Fibroblast of villous mesenchyme (primary cell): ENCODE results near the gene SIAH3. TPM values are rescaled to one million over a fixed set of nuclear protein-coding genes. Genes with fewer than 3 reads are reported as not detected.

Experiments used
- DNase-seq: peaks from one replicate; pipeline ENCODE4 v3.0.0-alpha.2; 2010; ENCODE audit warnings: low read depth
- H3K4me3 ChIP-seq: 2 replicates; pipeline ENCODE4 v1.5.1; 2011; ENCODE audit warnings: low read depth, mild to moderate bottlenecking, low read length
- total RNA-seq: library from RNA; depleted of rRNA; stranded (reverse); fragments of >200 nt; gene quantifications from 2 replicates; pipeline ENCODE4 v1.2.3, GENCODE V29; 2012
- TF ChIP-seq, protein P1 (sequence below): IDR thresholded peaks from 2 replicates; pipeline ENCODE4 v1.5.1; 2012; ENCODE audit warnings: low read depth, mild to moderate bottlenecking, low read length; ENCODE audit not compliant: insufficient read depth

Gene SIAH3
- total RNA-seq, 1 donor, result under 0.01 TPM

DNA sequence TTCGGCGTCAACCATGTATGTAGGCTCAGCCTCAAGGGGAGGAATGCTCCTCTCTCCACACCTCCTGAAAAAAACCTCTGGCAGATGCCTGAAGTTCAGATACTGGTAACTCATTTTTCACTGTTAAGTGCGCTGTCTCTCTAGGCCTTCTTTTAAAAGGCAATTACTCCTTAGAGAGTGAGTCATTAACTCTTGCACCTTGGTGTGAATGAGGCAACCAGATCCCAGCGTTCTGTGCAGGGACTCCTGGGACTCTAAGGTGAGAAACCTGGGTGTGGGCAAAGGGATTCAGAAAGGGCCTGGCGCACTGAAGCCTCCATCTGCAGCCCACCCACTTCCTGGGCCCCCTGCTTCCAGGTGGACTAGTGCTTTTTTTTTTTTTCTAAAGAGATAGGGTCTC, 71.7 kb downstream of the SIAH3 start:
- no peak for DNase-seq
- H3K4me3 ChIP-seq, result no peak overlapping the region
- TF ChIP-seq, protein P1, sequence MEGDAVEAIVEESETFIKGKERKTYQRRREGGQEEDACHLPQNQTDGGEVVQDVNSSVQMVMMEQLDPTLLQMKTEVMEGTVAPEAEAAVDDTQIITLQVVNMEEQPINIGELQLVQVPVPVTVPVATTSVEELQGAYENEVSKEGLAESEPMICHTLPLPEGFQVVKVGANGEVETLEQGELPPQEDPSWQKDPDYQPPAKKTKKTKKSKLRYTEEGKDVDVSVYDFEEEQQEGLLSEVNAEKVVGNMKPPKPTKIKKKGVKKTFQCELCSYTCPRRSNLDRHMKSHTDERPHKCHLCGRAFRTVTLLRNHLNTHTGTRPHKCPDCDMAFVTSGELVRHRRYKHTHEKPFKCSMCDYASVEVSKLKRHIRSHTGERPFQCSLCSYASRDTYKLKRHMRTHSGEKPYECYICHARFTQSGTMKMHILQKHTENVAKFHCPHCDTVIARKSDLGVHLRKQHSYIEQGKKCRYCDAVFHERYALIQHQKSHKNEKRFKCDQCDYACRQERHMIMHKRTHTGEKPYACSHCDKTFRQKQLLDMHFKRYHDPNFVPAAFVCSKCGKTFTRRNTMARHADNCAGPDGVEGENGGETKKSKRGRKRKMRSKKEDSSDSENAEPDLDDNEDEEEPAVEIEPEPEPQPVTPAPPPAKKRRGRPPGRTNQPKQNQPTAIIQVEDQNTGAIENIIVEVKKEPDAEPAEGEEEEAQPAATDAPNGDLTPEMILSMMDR, result no peak

DNA sequence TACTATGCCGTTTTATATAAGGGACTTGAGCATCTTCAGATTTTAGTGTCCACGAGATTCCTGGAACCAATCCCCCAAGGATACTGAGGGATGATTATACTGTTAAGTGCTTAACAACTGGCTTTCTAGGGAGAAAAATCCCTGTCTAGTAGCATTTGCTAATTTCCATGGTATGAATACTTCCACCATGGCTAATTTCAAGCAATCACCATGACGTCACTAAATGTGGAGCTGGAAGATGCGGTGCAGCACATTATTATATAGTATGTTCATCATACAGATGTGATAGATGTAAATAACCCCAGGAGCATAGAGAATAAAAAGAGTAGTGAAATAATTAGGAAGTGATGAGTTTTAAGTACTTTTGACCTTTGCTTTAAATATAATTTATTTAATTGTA, 72.7 kb downstream of the SIAH3 start:
- H3K4me3 ChIP-seq, result no peak overlapping the region
- TF ChIP-seq, protein P1, result no peak
- DNase-seq, result no peak

DNA sequence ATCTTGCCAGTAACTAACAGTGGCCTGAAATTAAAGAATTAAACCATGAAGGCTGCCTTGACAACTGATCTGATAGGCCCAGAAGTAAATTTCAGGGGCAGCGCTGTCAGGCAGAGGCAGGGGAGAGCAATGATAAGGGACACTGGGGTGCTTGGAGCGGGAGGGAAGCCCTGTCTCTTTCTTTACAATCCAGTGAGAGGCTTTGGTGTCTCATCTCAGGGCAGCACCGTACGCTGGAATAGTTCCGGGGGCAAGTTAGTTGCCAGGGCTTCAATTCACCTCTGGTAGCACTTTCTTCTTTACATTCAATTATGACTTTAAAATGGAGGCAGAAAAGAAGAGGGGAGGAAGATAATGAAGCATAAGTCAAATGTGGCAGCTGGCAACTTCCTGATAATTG, 74.8 kb downstream of the SIAH3 start:
- no peak for DNase-seq
- no peak overlapping the region for H3K4me3 ChIP-seq
- TF ChIP-seq, protein P1, result no peak

DNA sequence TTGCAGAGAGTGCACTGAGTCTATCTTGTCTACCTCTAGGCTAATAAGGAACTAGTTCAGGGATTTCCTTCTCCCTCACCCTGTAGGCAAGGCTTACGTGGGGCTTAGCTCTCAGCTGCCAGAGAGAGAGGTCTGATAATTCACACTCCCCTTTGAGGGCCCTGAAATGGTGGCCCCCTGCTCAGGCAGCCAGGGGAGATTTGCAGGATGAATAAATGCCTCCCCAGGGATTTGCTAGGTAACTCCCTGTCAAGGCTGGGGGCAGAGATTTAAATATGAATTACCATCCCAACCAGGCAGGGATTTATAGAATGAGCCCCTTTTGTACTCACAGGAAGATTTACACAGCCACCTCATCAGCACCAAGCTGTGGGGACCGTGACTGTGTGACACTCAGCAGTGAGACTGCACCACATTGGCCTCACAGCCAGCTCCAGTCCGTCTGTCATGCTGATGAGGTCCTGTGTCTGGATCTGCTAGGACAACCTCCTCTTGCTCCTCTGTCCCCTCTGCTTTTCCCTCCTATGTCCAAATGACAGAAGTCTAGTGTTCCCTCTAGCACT, 76.1 kb downstream of the SIAH3 start:
- TF ChIP-seq, protein P1, result no peak

DNA sequence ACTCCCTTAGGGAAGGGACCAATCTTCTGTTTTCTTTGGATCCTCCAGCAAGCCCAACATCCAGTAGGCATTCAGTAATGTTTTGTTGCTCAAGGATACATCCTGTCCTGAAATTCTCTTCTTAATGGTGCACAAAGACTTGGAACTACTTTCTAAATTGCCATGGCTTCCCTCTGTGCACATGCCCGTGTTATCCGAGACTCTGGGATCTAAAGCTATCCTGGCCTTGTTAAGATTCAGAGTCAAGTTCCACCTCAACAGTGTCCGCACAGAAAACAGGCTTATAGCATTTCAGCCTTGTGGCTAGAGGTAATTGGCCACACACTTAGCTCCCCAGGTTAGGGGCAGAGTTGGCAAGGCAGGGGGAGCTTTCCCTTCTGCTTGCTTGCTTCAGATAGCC, 77.6 kb downstream of the SIAH3 start:
- no peak for DNase-seq
- TF ChIP-seq, protein P1, result no peak

More for the DNA sequence above, 76.1 kb downstream of the SIAH3 start:
- H3K4me3 ChIP-seq, result no peak overlapping the region
- DNase-seq, result no peak

DNA sequence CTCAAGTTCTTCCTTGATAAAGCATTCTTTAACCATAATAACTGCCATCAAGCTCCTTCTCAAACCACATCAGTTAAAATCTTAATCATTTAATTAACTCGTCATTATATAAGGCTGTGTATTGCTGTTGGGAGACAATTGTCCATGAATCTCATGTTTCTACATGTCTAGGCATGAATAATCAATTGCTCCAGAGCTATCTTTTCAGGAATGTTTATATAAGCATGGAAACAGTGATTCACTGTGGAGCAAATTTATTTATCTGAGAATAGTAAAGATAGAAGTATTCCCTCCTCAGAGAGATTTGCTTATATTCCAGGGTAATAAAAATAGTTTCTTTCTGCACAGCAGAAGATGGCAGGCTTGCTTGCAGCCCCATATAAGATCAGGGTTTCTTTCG, 78.3 kb downstream of the SIAH3 start:
- TF ChIP-seq, protein P1, result no peak
- DNase-seq, result peak; percentile 36
- H3K4me3 ChIP-seq, result no peak overlapping the region

More for the DNA sequence above, 77.6 kb downstream of the SIAH3 start:
- no peak overlapping the region for H3K4me3 ChIP-seq

DNA sequence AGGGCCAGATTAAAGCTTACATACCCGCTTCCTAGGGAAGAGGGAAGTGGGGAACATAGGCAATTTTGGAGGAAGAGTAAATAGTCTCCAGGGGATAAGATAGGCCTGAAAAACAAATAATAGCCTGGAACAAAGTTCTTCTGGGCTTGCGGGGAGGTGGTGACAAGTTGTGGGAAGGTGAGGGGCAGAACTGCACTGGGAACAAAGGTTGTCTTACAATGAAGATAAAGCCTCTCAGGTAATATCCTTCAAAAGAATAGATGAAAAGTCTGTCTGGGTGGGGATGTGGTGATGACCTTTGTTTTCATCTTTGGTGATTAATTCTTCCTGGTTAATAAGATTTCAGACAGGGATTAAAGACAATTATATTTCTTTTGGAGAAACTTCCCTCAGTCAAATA, 80.7 kb downstream of the SIAH3 start:
- no peak overlapping the region for H3K4me3 ChIP-seq
- DNase-seq, result no peak
- TF ChIP-seq, protein P1, result no peak
